ENCODE measurements around the gene ERGIC2. TPM values are rescaled to one million over a fixed set of nuclear protein-coding genes. Genes with fewer than 3 reads are reported as not detected.
A peak's percentile ranks its signal among the peaks of the same experiment; 100 is the strongest.
"Not testable (repeated sequence)": the region's sequence is repeated elsewhere in the genome, so short reads cannot be mapped to it uniquely, and the experiment has no call there.

Gene ERGIC2, protein sequence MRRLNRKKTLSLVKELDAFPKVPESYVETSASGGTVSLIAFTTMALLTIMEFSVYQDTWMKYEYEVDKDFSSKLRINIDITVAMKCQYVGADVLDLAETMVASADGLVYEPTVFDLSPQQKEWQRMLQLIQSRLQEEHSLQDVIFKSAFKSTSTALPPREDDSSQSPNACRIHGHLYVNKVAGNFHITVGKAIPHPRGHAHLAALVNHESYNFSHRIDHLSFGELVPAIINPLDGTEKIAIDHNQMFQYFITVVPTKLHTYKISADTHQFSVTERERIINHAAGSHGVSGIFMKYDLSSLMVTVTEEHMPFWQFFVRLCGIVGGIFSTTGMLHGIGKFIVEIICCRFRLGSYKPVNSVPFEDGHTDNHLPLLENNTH
- 26.6 and 118 TPM in 2 replicates for total RNA-seq (2014; rRNA removed; shearing (Covaris generic); ENCODE audit: low replicate concordance)

DNA sequence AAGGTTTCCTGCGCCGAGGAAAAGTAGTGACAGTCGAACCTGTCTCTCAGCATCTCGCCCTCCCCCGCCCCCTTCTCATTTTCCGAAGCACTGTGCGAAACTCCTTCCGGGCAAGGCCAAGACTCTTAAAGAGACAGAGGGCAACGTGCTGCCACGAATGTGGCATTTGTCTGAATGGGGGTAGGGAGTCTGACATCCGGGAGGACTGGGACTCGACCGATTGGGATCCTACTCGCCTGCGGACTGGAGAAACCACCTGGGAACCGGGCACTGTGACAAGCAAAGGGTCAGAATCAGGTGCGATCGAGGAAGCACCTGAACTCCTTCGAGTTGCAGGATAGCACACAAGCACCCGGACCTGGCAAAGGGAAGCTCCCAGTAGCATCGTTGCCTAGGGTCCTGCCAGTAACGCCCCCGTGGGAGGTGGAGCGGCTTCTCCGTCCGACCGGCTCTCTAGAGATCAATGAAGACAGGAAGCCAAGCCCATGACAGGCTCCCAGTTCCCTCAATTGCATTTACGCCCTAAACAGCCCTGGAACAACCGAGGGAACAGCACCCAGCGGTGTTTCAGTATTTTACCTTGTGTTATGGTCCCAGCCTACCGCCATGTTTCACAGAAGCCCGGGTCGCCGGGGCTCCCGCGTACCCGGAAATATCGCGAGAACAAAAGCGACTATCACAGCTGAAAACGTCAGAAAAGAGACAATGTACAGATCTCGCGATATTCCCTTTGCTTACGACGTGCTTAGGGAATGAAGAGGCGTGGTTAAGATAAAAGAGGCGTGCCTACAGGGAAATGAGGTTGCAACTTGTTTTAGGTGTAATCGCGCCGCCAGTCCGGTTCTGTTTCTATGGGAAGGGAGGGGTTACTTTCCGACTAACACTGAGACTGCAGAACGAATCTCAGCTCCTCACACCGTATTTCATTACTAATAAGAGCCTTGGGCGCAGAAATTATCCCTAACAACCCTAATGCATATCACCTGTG lies at the start of gene ERGIC2:
ERGIC2 (minus strand) TSS at position 637 of the 988 bp plus-strand sequence. CDS start 9,539 bp downstream, outside the sequence.
- peak; percentile 97 for DNase-seq (ENCODE audit: low read depth)
- in situ Hi-C loops (cut with HindIII; ENCODE audit: low pct_unique_long_range_greater_than_20kb, low sequenced_read_pairs): no loop called here

DNA sequence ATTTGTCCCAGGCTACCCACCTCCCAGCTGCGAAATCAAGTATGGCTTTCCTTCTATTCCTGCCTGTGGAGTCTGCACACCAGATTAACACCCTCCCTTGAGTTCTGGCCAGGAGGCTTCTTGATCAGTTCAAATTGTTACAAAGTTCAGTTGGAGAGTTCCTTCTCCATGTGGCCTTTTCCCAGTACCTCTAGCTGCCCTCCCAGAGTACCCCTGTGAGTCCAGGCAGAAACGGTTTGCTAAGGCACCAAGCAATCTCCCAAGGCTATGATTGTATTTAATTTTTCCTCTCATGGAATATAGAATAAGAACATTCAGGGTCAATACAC lies 49.7 kb upstream of the ERGIC2 start:
- no peak for DNase-seq (ENCODE audit: low read depth)
- in situ Hi-C loops (cut with HindIII; ENCODE audit: low pct_unique_long_range_greater_than_20kb, low sequenced_read_pairs): no loop called here

DNA sequence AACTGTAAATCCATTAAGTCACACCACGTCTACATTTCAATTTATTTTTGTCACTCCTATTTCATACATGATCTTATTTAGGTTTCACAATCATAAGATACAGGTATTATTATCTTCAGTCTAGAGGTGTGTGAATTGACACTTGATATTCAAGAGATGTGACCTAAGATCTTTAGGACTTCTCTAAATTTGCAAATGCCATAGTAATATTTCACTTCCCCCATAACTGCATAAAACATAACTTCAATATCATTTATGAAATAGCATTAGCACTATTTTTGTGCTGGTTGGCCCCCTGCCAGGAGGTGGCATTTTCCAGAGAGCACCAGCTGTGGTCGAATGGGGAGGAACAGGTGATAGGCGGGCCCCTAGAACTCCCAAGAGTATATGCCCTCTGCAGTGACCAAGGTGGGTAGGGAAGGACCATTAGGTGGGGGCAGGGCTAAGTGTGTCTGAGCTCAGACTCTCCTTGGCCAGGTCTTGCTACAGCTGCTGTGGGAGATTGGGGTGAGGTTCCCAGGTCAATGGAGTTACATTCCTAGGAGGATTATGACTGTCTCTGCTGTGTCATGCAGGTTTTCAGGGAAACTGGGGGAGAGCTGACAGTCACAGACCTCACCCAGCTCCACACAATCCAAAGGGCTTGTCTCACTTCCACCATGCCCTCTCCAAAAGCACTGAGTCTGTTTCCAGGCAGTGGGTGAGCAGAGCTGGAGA lies 49.2 kb upstream of the ERGIC2 start:
- in situ Hi-C loops (cut with HindIII; ENCODE audit: low pct_unique_long_range_greater_than_20kb, low sequenced_read_pairs): no loop called here

DNA sequence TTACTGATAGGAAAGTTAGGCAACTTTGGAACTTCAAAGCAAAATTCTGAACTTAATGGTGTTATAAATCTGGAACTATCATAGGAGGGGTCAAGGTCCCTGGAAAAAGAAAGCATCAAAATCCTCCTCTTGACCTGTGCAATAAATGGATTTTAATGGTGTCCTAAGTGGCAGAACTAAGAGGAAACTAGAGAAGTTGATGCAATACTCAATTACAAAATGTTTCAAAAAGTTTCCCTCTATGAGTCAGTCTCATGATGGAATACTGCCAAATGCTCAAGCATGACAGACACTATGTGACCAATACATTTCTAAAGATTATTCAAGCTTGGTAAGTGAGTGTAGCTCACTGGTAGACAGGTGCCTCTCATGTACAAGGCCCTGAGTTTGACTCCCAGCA lies 47.7 kb upstream of the ERGIC2 start:
- DNase-seq (ENCODE audit: low read depth): peak; percentile 57
- in situ Hi-C loops (cut with HindIII; ENCODE audit: low pct_unique_long_range_greater_than_20kb, low sequenced_read_pairs): no loop called here

More for the DNA sequence above, 49.2 kb upstream of the ERGIC2 start:
- DNase-seq (ENCODE audit: low read depth): peak; percentile 3

DNA sequence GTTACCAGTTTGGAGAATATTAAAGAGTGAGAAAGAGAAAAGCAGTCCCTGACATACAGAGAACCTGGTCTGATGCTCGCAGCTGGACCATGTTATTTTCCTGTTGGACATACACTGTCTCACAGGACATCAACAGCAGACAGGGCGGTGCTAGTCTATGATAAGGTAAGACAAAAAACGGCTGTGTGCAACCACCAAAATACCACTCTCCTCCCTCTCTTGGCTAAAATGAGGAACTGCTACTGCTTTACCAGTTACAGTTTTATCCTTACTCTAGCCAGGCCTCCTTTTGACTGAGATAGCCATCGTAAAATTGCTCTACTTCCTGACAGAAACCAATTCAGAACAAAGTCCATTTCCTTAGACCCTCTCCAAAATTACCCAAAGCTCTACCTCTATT lies 47.0 kb upstream of the ERGIC2 start:
- in situ Hi-C loops (cut with HindIII; ENCODE audit: low pct_unique_long_range_greater_than_20kb, low sequenced_read_pairs): no loop called here
- DNase-seq (ENCODE audit: low read depth): no peak

DNA sequence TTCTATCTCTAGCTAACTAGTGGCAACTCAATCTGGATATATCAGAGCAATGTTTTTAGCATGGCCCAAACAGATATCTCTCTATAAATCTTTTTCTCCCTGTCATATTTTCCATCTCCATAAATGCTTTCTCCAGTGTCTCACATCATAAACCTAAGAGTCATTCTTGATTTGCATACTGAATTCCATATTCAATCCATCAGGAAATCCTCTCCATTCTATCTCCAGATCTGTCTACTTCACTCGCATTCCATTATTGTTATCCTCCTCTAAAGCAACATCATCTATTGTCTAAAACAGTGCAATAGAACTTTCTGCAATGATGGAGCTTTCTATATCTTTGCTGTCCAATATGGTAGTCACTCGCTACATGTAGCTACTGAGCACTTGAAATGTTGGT lies 45.5 kb upstream of the ERGIC2 start:
- in situ Hi-C loops (cut with HindIII; ENCODE audit: low pct_unique_long_range_greater_than_20kb, low sequenced_read_pairs): no loop called here

DNA sequence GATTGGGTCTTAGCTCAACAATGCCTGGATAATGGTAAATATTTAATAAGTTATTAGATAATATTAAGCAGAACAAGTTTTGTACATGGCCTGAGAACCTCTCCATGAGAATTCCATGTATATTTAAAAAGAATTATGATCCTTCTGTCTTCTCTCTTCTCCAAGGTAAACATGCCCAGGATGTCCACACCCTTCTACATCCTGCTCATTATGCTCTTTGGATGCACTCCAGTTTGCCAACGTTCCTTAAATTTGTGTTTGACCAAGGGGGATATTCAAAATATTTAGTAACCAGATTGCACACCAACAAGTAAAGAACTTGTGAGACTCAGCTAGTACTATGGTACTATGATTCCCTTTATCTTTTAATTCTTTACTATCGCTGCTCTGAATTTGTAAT lies 44.8 kb upstream of the ERGIC2 start:
- in situ Hi-C loops (cut with HindIII; ENCODE audit: low pct_unique_long_range_greater_than_20kb, low sequenced_read_pairs): no loop called here

More for the DNA sequence above, 45.5 kb upstream of the ERGIC2 start:
- no peak for DNase-seq (ENCODE audit: low read depth)

DNA sequence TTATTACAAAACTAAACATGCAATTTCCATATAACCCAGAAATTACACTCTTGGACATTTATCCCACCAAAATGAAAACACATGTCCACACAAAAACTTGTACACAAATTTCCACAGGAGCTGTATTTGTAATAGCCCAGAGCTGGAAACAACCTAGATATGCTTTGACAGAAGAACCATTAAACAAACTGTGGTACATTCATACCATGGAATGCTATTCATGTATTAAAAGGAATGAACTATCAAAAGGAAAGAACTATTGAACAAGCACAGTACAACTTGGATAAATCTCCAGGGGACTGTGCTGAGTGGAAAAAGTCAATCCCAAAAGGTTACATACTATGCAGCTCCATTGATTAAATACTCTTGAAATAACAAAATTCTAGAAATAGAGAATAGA lies 35.8 kb upstream of the ERGIC2 start:
- in situ Hi-C loops (cut with HindIII; ENCODE audit: low pct_unique_long_range_greater_than_20kb, low sequenced_read_pairs): no loop called here
- DNase-seq (ENCODE audit: low read depth): no peak

More for the DNA sequence above, 44.8 kb upstream of the ERGIC2 start:
- no peak for DNase-seq (ENCODE audit: low read depth)

DNA sequence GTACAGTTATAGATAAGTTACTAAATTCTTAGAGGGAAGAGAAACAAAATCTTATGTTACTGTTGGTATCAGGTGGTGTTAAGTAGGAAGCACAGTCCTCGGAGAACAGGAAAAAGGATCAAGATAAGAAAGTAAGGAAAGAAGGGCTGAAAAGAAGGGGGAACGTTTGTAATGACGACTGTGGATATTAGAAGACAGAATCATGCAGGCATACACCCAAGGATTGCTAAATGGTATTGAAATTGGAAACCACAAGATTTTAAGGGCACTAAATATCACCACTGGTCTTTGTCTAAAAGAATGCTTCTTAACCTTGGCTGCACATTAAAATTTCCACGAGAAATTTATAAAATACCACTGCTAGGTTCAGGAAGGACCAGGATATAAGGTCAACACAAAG lies 34.1 kb upstream of the ERGIC2 start:
- in situ Hi-C loops (cut with HindIII; ENCODE audit: low pct_unique_long_range_greater_than_20kb, low sequenced_read_pairs): no loop called here

DNA sequence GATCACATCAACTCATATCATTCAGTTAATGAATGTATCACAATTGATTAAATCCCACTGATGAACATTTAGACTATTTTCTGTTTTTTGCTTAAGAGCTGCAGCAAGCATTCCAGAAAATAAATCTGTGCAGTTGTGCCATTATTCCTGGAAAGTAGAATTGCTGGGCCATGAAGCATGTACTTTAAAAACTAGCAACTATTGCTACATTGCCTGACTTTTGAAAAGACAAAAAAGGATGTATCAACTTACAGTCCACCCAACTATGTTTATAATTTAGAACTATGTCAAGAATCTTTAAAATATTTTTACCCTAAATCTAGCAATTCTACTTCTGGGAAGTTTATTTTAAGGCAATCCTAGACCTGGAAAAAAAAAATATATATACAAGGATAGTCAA lies 33.4 kb upstream of the ERGIC2 start:
- no peak for DNase-seq (ENCODE audit: low read depth)
- in situ Hi-C loops (cut with HindIII; ENCODE audit: low pct_unique_long_range_greater_than_20kb, low sequenced_read_pairs): no loop called here

More for the DNA sequence above, 34.1 kb upstream of the ERGIC2 start:
- no peak for DNase-seq (ENCODE audit: low read depth)

DNA sequence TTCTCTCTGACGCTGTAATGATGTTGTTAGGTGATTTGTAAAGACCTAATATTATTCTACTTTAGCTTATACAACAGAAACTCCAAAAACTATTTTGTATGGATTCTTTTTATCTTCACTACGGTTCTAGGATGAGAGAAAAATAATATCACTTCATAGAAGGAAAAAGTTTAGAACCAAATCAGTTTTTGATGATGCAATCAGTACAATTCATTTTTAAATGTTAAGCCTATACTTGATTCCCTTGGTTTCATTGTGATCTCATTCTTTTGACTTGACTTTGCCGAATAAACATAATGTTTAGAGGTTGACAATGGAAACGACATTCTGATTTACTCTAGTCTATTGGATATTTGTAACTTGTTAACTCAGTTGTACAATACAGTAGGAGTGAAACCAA lies 24.6 kb upstream of the ERGIC2 start:
- in situ Hi-C loops (cut with HindIII; ENCODE audit: low pct_unique_long_range_greater_than_20kb, low sequenced_read_pairs): no loop called here

DNA sequence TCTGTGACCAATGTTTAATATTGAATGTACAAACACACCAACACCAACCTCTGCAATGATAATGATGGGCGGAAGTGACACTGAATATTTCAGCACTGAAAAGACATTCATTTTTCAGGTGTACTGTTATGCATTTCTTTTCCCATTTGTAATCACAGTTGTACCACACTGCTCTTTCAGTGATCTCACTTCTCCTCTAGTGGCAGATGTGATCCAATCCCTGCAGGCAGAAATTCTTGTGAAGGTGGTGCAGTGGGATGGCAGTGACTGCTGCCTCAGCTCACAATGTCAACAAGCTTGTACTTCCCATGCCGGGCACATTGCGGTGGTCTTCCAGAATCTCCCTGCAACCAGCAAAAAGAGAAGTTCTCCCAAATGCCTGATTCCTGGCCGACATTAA lies 23.0 kb upstream of the ERGIC2 start:
- in situ Hi-C loops (cut with HindIII; ENCODE audit: low pct_unique_long_range_greater_than_20kb, low sequenced_read_pairs): no loop called here
- no peak for DNase-seq (ENCODE audit: low read depth)

More for the DNA sequence above, 24.6 kb upstream of the ERGIC2 start:
- no peak for DNase-seq (ENCODE audit: low read depth)

DNA sequence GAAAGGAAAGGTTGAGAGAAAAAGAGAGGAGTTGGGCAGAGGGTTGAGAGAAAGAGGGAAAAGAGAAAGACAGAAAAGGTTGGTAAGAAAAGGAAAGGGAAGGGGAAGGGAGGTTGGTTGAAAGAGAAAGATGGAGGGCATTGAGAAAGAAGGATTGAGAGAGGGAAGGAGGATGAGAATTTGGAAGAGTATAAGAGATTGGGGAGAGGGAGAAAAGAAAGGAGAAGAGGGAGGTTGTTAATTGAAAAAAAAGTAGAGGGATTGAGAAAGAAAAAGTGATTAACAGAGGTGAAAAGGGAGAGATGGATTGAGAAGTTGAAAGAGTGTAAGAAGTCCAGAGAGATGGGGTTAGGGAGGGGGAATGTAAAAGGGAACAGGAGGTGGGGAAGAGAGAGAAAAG lies 21.5 kb upstream of the ERGIC2 start:
- in situ Hi-C loops (cut with HindIII; ENCODE audit: low pct_unique_long_range_greater_than_20kb, low sequenced_read_pairs): no loop called here
- no peak for DNase-seq (ENCODE audit: low read depth)

DNA sequence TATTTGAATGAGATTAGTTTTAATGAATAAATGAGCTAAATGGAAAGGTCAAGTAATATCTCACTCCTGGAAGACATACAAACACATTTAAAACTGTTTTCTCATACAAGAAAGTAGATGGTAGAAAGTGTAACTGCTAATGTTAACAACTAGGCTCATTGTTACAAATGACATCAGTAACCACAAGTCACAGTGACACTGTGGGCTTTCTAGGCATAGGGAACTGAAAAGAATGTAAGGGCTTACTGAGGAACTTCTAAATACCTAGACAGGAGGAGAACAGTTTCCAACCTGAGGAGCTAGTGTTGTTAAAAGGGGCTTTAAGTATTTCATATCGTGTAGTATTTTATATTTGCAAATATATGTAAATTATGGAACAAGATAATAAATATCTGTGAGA lies 17.5 kb upstream of the ERGIC2 start:
- DNase-seq (ENCODE audit: low read depth): no peak
- in situ Hi-C loops (cut with HindIII; ENCODE audit: low pct_unique_long_range_greater_than_20kb, low sequenced_read_pairs): no loop called here

DNA sequence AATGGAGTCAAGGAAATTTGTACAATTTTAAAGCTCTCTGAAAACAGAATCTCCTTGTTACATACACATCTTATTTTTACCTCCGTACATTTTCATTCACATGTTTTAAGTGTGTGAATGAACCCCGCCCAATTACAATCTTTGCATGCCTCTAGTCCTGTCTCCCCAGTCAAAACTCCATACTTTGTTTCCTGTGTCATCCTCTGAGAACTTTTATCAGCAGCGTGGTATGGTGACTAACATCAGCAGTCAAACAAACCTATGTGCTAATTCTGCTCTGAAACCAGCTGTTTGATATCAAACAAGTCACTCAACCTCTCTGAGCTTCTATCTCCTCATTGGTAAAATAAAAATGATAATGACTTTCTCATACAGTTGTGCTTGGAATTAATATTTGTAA lies 15.8 kb upstream of the ERGIC2 start:
- in situ Hi-C loops (cut with HindIII; ENCODE audit: low pct_unique_long_range_greater_than_20kb, low sequenced_read_pairs): no loop called here
- DNase-seq (ENCODE audit: low read depth): no peak

DNA sequence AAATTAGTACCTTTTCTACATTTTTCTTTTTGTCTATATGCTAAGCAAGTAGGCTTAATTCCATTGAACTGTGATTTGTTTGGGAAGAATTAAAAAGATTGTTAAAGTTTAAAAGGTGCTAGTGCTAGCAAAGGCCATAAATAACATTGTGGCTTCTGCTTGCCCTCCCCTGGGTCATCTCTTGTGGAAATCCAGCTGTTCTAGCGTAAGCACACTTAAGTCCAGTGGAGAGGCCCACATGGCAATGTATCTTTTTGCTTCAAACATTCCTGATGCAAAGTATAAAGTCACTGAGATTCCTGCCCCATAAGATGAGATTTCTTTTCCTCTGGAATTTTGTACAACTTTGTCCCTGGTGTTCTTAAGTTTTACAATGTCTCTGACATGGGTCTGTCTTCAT lies 14.4 kb upstream of the ERGIC2 start:
- no peak for DNase-seq (ENCODE audit: low read depth)
- in situ Hi-C loops (cut with HindIII; ENCODE audit: low pct_unique_long_range_greater_than_20kb, low sequenced_read_pairs): no loop called here

DNA sequence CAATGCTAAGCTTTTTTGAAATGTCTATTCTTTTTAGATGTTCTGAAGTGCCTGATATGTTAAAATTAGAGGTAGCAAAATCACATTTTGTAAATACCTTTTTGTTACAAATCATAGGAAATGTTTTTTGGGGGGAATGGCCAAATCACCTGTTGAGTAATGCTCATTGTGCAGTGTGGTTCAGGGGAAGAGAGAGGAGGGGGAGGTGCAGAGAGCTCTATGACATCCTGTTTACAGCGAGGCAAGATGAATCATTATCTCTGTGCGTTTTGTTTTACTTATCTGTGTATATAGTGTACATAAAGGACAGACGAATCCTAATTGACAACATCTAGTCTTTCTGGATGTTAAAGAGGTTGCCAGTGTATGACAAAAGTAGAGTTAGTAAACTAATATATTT lies 9.4 kb upstream of the ERGIC2 start:
- DNase-seq (ENCODE audit: low read depth); in situ Hi-C loops (cut with HindIII; ENCODE audit: low pct_unique_long_range_greater_than_20kb, low sequenced_read_pairs): not testable (repeated sequence)

DNA sequence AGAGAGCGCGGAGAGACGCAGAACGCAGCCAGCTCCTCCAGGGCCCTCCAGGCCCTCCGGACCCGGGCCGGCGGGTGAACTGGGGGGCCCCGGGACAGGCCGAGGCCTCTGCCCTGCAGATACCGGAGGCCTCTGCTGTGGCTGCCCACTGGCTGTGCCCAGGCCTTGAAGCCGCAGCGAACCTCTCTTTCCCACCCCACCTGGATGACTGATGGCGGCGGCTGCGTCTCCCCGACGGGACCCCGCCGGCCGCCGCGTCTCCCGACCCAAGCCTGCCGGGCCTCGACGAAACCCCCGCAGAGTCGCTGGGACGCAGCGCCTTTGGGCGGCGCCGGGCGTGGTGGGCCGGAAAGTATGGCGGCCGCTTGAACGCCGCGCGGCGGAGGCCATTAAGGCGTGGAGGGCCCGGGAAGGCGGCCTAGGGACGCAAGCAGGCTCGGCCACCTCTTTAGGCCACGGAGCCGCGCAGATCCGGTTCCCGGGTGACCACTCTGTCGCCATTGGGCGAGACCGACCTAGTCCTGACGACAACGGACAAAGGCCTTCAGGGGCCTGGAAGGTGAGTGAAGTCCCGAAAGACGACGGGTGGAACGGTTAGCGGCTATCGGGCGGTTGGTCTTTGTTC lies 8.4 kb upstream of the ERGIC2 start:
- no peak for DNase-seq (ENCODE audit: low read depth)
- in situ Hi-C loops (cut with HindIII; ENCODE audit: low pct_unique_long_range_greater_than_20kb, low sequenced_read_pairs): no loop called here

Data from Caki2 (cell line).